Measurements from ENCODE around the gene HOXB1. TPM values are rescaled to one million over a fixed set of nuclear protein-coding genes. Genes with fewer than 3 reads are reported as not detected.

Gene HOXB1
- total and polyA plus RNA-seq, 4 donors: not detected

DNA sequence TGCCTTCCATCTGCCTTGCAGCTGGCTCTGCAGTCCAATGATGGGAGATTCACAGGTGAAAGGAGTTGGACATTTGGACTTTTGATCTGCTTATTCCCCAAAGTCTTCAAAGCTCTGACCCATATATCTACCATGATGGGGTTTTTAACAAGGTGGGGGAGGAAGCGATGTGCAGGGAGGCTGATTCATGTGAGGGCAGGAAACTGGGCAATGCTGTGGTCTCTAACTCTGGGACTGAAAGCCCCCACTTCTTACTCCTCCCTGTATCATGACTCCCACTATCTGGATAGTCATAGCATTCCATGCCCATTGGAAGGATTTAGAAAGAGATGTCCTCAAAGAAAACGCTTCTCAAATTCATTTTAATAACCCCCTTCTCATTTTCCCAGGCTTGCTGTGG, 16.3 kb downstream of the HOXB1 start:
- Histone ChIP-seq H3K4me1 (ENCODE audit: control insufficient read depth in 4 of 4, insufficient read depth in 4 of 4, low read length in 3 of 4) (peaks cover 0 to 3% (median 0%) of the 10 kb centered on the region in 4 donors), H3K27me3 (ENCODE audit: control insufficient read depth in 4 of 4, insufficient read depth in 4 of 4, low read length in 3 of 4) (peaks cover 0 to 6% (median 3%) of the 10 kb centered on the region in 4 donors)
- WGBS: 66% methylated on average over 2 of the region's 2 CpGs

DNA sequence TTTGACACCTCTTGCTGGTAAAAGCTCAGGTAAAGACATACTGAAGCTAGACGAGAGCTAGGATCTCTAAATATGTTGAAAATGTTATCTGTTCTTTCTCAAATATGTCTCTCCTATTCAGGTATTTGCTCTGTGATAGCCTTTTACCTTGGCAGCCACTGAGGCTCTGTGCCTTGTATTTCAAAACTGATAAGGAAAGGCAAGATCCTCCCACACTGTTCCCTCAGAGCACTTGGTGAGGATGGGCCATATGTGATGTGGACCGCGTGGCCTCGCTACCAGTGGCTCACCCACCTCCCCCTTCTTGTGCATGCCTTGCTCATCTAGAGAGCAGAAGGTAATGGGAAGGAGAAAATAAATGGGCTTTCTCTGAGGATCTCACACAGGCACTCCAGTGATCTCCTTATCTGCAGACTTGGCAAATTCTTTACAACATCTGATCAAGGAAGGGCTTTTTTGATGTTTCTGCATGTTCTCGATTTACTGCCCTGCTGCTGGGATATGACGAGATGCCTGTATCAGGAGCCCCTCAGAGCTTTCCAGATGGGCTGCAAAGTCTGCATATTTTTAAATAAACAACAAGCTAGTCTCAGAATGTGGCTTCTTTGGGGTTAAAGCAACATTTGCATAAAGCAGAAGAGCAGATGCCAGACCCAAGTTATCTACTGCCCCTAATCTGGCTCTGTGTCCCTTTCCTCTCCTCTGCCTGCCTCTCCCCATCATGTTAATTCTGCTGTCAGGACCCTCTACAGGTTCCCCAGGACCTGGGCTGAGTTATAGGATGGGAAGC, 16.9 kb downstream of the HOXB1 start:
- Histone ChIP-seq H3K27me3 (ENCODE audit: control insufficient read depth in 4 of 4, insufficient read depth in 4 of 4, low read length in 3 of 4) (peaks cover 0 to 6% (median 3%) of the 10 kb centered on the region in 4 donors), H3K9ac (ENCODE audit: low read depth in 1 of 2, low read length in 2 of 2) (no peak overlapping the region), H3K4me3 (ENCODE audit: low read depth in 1 of 3, low read length in 3 of 3) (no peak overlapping the region), H3K9me3 (ENCODE audit: control insufficient read depth in 4 of 4, low read length in 3 of 4) (no peaks in the 10 kb centered on the region), H3K4me1 (ENCODE audit: control insufficient read depth in 4 of 4, insufficient read depth in 4 of 4, low read length in 3 of 4) (peaks cover 0 to 3% (median 0%) of the 10 kb centered on the region in 4 donors), H3K27ac (ENCODE audit: low read depth in 1 of 2, low read length in 2 of 2) (no peak overlapping the region), H3K36me3 (ENCODE audit: control insufficient read depth in 4 of 4, insufficient read depth in 3 of 4, low read depth in 1 of 4, low read length in 3 of 4) (no peaks in the 10 kb centered on the region)
- TF ChIP-seq, protein P1, sequence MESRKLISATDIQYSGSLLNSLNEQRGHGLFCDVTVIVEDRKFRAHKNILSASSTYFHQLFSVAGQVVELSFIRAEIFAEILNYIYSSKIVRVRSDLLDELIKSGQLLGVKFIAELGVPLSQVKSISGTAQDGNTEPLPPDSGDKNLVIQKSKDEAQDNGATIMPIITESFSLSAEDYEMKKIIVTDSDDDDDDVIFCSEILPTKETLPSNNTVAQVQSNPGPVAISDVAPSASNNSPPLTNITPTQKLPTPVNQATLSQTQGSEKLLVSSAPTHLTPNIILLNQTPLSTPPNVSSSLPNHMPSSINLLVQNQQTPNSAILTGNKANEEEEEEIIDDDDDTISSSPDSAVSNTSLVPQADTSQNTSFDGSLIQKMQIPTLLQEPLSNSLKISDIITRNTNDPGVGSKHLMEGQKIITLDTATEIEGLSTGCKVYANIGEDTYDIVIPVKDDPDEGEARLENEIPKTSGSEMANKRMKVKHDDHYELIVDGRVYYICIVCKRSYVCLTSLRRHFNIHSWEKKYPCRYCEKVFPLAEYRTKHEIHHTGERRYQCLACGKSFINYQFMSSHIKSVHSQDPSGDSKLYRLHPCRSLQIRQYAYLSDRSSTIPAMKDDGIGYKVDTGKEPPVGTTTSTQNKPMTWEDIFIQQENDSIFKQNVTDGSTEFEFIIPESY (IDR thresholded peaks at IDR 0.05): no peak
- no peak for TF ChIP-seq REST (IDR thresholded peaks at IDR 0.05)
- no peak for TF ChIP-seq RXRA (IDR thresholded peaks at IDR 0.05)
- TF ChIP-seq TAF1 (conservative IDR thresholded peaks at IDR 0.05): no peak
- no peak for TF ChIP-seq HNF4G (IDR thresholded peaks at IDR 0.05)
- no peak for DNase-seq (ENCODE audit: low spot score)
- 35% methylated on average over 6 of the region's 6 CpGs for whole genome bisulfite sequencing

More for the DNA sequence above, 16.3 kb downstream of the HOXB1 start:
- no peak for DNase-seq (ENCODE audit: low spot score)
- TF ChIP-seq RXRA (IDR thresholded peaks at IDR 0.05) (no peak), YY1 (IDR thresholded peaks at IDR 0.05) (no peak), RAD21 (IDR thresholded peaks at IDR 0.05) (no peak), FOXA2 (IDR thresholded peaks at IDR 0.05) (no peak), TAF1 (conservative IDR thresholded peaks at IDR 0.05) (no peak), SP1 (IDR thresholded peaks at IDR 0.05) (no peak), JUND (IDR thresholded peaks at IDR 0.05) (no peak)
- TF ChIP-seq, protein P2, sequence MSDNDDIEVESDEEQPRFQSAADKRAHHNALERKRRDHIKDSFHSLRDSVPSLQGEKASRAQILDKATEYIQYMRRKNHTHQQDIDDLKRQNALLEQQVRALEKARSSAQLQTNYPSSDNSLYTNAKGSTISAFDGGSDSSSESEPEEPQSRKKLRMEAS (IDR thresholded peaks at IDR 0.05): no peak
- no peak overlapping the region for H3K27ac ChIP-seq (ENCODE audit: low read depth in 1 of 2, low read length in 2 of 2)
- no peaks in the 10 kb centered on the region for H3K9me3 ChIP-seq (ENCODE audit: control insufficient read depth in 4 of 4, low read length in 3 of 4)
- H3K9ac ChIP-seq (ENCODE audit: low read depth in 1 of 2, low read length in 2 of 2): no peak overlapping the region
- H3K4me3 ChIP-seq (ENCODE audit: low read depth in 1 of 3, low read length in 3 of 3): no peak overlapping the region
- no peaks in the 10 kb centered on the region for H3K36me3 ChIP-seq (ENCODE audit: control insufficient read depth in 4 of 4, insufficient read depth in 3 of 4, low read depth in 1 of 4, low read length in 3 of 4)

GRCh38 chr17:48513097-48513496, 17.7 kb downstream of the HOXB1 start:
- Histone ChIP-seq H3K27me3 (ENCODE audit: control insufficient read depth in 4 of 4, insufficient read depth in 4 of 4, low read length in 3 of 4) (peaks cover 0 to 9% (median 3%) of the 10 kb centered on the region in 4 donors), H3K4me3 (ENCODE audit: low read depth in 1 of 3, low read length in 3 of 3) (peak overlapping the region in 1 of 3 donors; percentile 2), H3K9ac (ENCODE audit: low read depth in 1 of 2, low read length in 2 of 2) (no peak overlapping the region), H3K9me3 (ENCODE audit: control insufficient read depth in 4 of 4, low read length in 3 of 4) (no peaks in the 10 kb centered on the region), H3K4me1 (ENCODE audit: control insufficient read depth in 4 of 4, insufficient read depth in 4 of 4, low read length in 3 of 4) (peaks cover 0 to 3% (median 0%) of the 10 kb centered on the region in 4 donors), H3K27ac (ENCODE audit: low read depth in 1 of 2, low read length in 2 of 2) (no peak overlapping the region), H3K36me3 (ENCODE audit: control insufficient read depth in 4 of 4, insufficient read depth in 3 of 4, low read depth in 1 of 4, low read length in 3 of 4) (no peaks in the 10 kb centered on the region)
- DNase-seq (ENCODE audit: low spot score): no peak
- 26% methylated on average over 7 of the region's 7 CpGs for WGBS
- TF ChIP-seq YY1 (IDR thresholded peaks at IDR 0.05) (no peak), RAD21 (IDR thresholded peaks at IDR 0.05) (no peak), FOXA1 (IDR thresholded peaks at IDR 0.05) (no peak), SP1 (IDR thresholded peaks at IDR 0.05) (no peak), JUND (IDR thresholded peaks at IDR 0.05) (no peak), EGR1 (IDR thresholded peaks at IDR 0.05; ENCODE audit: low read depth in 2 of 2) (no peak), HNF4A (conservative IDR thresholded peaks at IDR 0.05) (no peak), RXRA (IDR thresholded peaks at IDR 0.05) (no peak), TAF1 (conservative IDR thresholded peaks at IDR 0.05) (no peak), NR2F2 (IDR thresholded peaks at IDR 0.05) (no peak), GABPA (IDR thresholded peaks at IDR 0.05 in 1 of 2, conservative IDR thresholded peaks at IDR 0.05 in 1 of 2) (no peak)
- TF ChIP-seq, protein P1 (IDR thresholded peaks at IDR 0.05): no peak
- TF ChIP-seq, protein P2 (IDR thresholded peaks at IDR 0.05): no peak
- TF ChIP-seq, protein P3, sequence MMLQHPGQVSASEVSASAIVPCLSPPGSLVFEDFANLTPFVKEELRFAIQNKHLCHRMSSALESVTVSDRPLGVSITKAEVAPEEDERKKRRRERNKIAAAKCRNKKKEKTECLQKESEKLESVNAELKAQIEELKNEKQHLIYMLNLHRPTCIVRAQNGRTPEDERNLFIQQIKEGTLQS (IDR thresholded peaks at IDR 0.05): no peak
